Cardiac muscle cell (in vitro differentiated cells and primary cell): ENCODE results near the gene IQCN. TPM values are rescaled to one million over a fixed set of nuclear protein-coding genes. Genes with fewer than 3 reads are reported as not detected.

Experiments used
- DNase-seq, 2 donors: peaks; one replicate each; pipeline versions ENCODE4 v3.0.0 to v3.0.0-alpha.2; 2010 to 2017; ENCODE audit warnings: low read depth in 1 of 2, low spot score in 1 of 2
- H3K27ac ChIP-seq: fragments of 200-600 bp; sonication (generic); 2 replicates; pipeline ENCODE4 v1.5.1; 2016
- H3K27me3 ChIP-seq: fragments of 200-600 bp; sonication (generic); 2 replicates; pipeline ENCODE4 v1.6.0; 2016; ENCODE audit warnings: control low read depth
- H3K36me3 ChIP-seq: fragments of 200-600 bp; sonication (generic); 2 replicates; pipeline ENCODE4 v1.5.1; 2016; ENCODE audit warnings: control low read depth
- H3K4me1 ChIP-seq: fragments of 200-600 bp; sonication (generic); 2 replicates; pipeline ENCODE4 v1.8.1; 2017; ENCODE audit warnings: low read depth, mild to moderate bottlenecking, mixed run types
- H3K4me3 ChIP-seq: fragments of 200-600 bp; sonication (generic); 2 replicates; pipeline ENCODE4 v1.5.1; 2016; ENCODE audit warnings: mild to moderate bottlenecking
- H3K9me3 ChIP-seq: fragments of 200-600 bp; sonication (generic); 2 replicates; pipeline ENCODE4 v1.5.1; 2017; ENCODE audit warnings: low read depth, mild to moderate bottlenecking, control low read depth
- polyA plus RNA-seq: library from polyadenylated mRNA; unstranded; fragments of >200 nt; fragmentation: Nextera tagmentation; extraction: Ambion mirVana; gene quantifications from 2 replicates; pipeline ENCODE4 v1.2.1, GENCODE V29; 2016
- total RNA-seq: library from RNA; depleted of rRNA; stranded (reverse); fragments of >200 nt; gene quantifications from 2 replicates; pipeline ENCODE4 v1.2.3, GENCODE V29; 2016
- TF ChIP-seq, protein P1 (sequence below): IDR thresholded peaks from 2 replicates; pipeline ENCODE4 v1.5.1; 2012; ENCODE audit warnings: low read depth, mild to moderate bottlenecking, low read length

IQCN gene
- total and polyA plus RNA-seq, 2 experiments from 2014 or later = 0.38 to 3.2 TPM

DNA sequence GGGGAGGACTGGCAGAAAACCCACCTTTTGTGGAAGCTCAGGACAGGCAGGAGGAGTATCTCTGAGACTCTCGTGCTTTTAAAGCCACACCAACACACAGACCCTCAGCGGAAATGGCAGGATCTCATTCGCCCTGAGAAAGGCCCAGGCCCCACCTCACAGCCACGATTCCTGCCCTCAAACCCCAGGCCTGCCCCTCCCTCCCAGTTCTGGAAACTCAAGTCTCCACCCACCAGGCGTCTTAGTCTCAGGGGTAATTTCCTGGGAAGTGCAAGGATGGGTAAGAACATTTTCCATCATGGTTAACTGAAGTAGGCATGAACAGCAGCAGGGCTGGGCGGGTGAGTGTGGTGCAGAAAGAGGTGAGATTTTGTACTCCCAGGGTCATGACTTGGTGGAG lies 40.1 kb downstream of the IQCN start:
- no peak for DNase-seq
- Histone ChIP-seq H3K27me3 (no peaks in the 10 kb centered on the region), H3K36me3 (no peaks in the 10 kb centered on the region), H3K4me1 (no peaks in the 10 kb centered on the region), H3K9me3 (no peaks in the 10 kb centered on the region), H3K4me3 (no peak overlapping the region), H3K27ac (no peak overlapping the region)
- TF ChIP-seq, protein P1, sequence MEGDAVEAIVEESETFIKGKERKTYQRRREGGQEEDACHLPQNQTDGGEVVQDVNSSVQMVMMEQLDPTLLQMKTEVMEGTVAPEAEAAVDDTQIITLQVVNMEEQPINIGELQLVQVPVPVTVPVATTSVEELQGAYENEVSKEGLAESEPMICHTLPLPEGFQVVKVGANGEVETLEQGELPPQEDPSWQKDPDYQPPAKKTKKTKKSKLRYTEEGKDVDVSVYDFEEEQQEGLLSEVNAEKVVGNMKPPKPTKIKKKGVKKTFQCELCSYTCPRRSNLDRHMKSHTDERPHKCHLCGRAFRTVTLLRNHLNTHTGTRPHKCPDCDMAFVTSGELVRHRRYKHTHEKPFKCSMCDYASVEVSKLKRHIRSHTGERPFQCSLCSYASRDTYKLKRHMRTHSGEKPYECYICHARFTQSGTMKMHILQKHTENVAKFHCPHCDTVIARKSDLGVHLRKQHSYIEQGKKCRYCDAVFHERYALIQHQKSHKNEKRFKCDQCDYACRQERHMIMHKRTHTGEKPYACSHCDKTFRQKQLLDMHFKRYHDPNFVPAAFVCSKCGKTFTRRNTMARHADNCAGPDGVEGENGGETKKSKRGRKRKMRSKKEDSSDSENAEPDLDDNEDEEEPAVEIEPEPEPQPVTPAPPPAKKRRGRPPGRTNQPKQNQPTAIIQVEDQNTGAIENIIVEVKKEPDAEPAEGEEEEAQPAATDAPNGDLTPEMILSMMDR = no peak

DNA sequence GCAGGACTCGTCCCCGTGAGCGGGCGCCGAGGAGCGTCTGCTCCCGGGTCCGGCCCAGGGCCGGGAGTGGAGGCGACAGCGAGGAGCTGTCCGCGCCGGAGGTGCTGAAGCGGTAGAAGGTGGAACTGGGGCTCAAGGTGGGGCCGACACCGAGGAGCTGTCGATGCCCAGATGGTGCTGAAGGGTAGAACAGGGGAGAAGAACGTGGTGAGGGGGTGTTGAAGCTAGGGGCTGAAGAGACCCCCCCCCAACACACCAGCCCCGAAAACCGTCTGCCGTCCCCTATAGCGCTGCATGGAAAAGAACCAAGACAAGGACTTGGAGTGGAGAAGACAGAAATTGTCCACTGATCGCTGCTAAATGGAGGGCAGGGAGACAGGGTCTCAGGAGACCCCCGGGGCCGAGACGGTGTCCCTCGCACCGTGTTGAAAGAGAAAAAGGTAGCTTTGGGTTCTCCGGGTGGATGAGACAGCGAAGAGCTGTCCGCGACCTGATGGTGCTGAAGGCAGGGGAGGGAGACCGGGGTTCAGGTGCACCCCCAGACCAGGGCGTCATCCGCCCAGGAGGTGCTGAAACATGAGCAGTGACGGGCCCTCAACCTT lies 40.9 kb downstream of the IQCN start:
- no peaks in the 10 kb centered on the region for H3K27me3 ChIP-seq
- DNase-seq = peak; percentile 57 to 89
- H3K36me3 ChIP-seq = no peaks in the 10 kb centered on the region
- H3K4me1 ChIP-seq = no peaks in the 10 kb centered on the region
- TF ChIP-seq, protein P1 = no peak
- H3K27ac ChIP-seq = no peak overlapping the region
- H3K4me3 ChIP-seq = peak overlapping the region; percentile 13
- no peaks in the 10 kb centered on the region for H3K9me3 ChIP-seq

DNA sequence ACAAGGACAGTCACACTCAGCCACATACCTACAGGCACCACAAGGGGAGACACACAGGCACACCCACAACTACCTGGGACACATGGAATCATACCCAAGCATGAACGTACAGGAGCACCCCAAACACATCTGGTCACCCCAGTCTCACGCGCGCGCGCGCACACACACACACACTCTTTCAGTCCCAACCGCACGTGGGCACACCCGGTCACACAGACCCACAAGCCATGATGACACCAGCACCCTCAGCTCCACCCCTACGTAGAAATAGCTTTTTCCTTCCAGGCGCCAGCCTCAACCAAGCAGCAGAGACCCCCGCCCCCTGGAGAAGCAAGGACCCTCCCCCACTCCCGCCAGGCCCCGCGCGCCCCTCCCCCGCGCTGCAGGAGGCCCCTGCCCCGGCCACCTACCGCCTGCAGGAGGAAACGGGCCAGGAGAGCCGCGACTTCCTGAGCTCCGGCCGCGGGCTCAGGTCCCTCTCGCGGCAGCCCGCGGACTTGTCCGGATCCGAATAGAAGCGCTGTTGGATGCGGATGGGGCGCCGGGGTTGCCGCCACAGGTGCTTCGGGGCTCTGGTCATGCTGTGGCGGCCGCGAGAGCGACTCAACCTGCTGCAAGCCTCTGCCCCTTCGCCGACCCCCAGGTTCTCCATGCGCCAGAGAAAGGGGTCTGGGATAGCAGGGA lies 41.6 kb downstream of the IQCN start:
- no peaks in the 10 kb centered on the region for H3K4me1 ChIP-seq
- no peaks in the 10 kb centered on the region for H3K36me3 ChIP-seq
- no peaks in the 10 kb centered on the region for H3K9me3 ChIP-seq
- peak overlapping the region; percentile 7 for H3K27ac ChIP-seq
- DNase-seq = peak in 1 of 2 donors; percentile 73
- no peaks in the 10 kb centered on the region for H3K27me3 ChIP-seq
- peak overlapping the region; percentile 13 for H3K4me3 ChIP-seq
- TF ChIP-seq, protein P1 = no peak

DNA sequence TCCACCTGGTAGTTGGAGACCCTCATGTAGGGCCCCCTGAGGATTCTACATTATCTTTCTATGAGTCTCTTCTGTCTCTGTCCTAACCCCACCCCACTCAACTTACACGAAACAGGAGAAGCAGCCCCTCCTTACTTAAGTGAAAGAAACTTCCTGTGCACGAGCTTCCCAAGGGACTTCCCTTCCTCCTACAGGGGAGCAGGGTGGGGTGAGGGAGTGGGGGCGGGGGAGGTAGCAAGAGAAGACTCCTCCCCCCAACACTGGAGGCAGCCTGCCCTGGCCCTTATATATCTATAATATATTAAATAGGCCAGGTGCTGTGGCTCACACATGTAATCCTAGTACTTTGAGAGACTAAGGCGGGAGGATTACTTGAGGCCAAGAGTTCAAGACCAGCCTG lies 42.5 kb downstream of the IQCN start:
- no peak overlapping the region for H3K27ac ChIP-seq
- TF ChIP-seq, protein P1 = no peak

DNA sequence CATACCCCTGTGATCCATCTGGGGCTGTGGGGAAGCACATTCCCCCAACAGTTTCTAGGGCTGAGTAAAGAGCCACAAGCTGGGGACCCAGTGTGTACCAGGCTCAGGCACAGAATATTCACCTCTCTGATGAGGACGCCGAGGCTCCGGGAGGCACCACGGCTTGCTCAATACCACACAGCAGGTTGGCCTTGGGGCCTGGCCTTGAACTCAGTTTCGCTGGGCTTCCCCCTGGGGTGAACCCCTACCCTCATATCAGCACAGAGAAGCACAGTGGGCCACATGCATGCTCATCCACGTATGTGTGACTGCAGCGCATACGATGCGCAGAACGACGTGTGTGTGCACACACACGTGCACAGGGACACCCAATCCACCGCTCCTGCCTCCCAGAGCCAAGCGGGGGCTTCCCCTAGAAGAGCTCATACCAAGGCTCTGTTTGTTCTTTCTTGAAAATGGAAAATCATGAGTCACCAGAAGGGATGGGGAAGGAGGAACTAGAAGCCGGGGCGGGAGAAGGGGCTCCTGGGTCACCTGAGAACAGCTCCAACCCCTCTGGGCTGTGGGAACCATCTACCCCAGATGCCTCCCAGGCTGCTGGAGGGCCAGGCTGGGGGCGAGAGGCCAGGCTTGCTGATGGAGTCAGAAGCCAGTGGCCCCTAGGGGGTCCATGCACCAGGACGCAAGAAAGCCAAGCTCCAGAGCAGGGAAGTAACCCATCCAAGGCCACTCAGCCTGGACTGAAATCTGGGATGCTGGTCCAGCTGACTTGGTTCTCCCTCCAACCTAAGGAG lies 43.1 kb downstream of the IQCN start:
- DNase-seq = no peak
- Histone ChIP-seq H3K9me3 (no peaks in the 10 kb centered on the region), H3K4me1 (no peaks in the 10 kb centered on the region), H3K36me3 (no peaks in the 10 kb centered on the region), H3K27me3 (no peaks in the 10 kb centered on the region), H3K27ac (no peak overlapping the region), H3K4me3 (no peak overlapping the region)
- TF ChIP-seq, protein P1 = no peak

More for the DNA sequence above, 42.5 kb downstream of the IQCN start:
- H3K4me1 ChIP-seq = no peaks in the 10 kb centered on the region
- no peaks in the 10 kb centered on the region for H3K36me3 ChIP-seq
- peak in 1 of 2 donors; percentile 13 for DNase-seq
- no peaks in the 10 kb centered on the region for H3K9me3 ChIP-seq
- H3K27me3 ChIP-seq = no peaks in the 10 kb centered on the region
- no peak overlapping the region for H3K4me3 ChIP-seq
